Large intestine (tissue), 3 donors: Measurements from ENCODE around the gene AVL9. TPM values are rescaled to one million over a fixed set of nuclear protein-coding genes. Genes with fewer than 3 reads are reported as not detected.
"Not testable (repeated sequence)": the region's sequence is repeated elsewhere in the genome, so short reads cannot be mapped to it uniquely, and the experiment has no call there.

ENCODE experiments used
- DNase-seq, 2 donors: peaks; one replicate each; pipeline versions ENCODE4 v3.0.0 to v3.0.0-alpha.2; 2013
- H3K27ac ChIP-seq: one replicate; pipeline ENCODE4 v1.5.1; 2013; ENCODE audit warnings: low read length
- H3K27me3 ChIP-seq: 2 replicates; pipeline ENCODE4 v1.6.1; 2013; ENCODE audit warnings: low read length; ENCODE audit not compliant: control insufficient read depth, insufficient read depth
- H3K36me3 ChIP-seq: 2 replicates; pipeline ENCODE4 v1.6.1; 2013; ENCODE audit warnings: low read length; ENCODE audit not compliant: control insufficient read depth, insufficient read depth
- H3K4me1 ChIP-seq: one replicate; pipeline ENCODE4 v1.6.1; 2013; ENCODE audit warnings: low read length; ENCODE audit not compliant: control insufficient read depth, insufficient read depth
- H3K4me3 ChIP-seq: one replicate; pipeline ENCODE4 v1.5.1; 2013; ENCODE audit warnings: low read length
- H3K9me3 ChIP-seq: one replicate; pipeline ENCODE4 v1.6.1; 2013; ENCODE audit warnings: mild to moderate bottlenecking, low read depth, low read length, moderate library complexity; ENCODE audit not compliant: control insufficient read depth
- WGBS: methylation state at CpG from one replicate; pipeline ENCODE4 v1.1.5; 2013; ENCODE audit warnings: low lambda C conversion rate; ENCODE audit not compliant: insufficient coverage; 5-methylcytosine and 5-hydroxymethylcytosine counted together
- polyA plus RNA-seq: library from polyadenylated mRNA; unstranded; fragments of 120-200 nt; gene quantifications from one replicate; pipeline ENCODE4 v1.2.1, GENCODE V29; 2013

Gene AVL9
- polyA plus RNA-seq, 1 donor, result 39.9 TPM

DNA sequence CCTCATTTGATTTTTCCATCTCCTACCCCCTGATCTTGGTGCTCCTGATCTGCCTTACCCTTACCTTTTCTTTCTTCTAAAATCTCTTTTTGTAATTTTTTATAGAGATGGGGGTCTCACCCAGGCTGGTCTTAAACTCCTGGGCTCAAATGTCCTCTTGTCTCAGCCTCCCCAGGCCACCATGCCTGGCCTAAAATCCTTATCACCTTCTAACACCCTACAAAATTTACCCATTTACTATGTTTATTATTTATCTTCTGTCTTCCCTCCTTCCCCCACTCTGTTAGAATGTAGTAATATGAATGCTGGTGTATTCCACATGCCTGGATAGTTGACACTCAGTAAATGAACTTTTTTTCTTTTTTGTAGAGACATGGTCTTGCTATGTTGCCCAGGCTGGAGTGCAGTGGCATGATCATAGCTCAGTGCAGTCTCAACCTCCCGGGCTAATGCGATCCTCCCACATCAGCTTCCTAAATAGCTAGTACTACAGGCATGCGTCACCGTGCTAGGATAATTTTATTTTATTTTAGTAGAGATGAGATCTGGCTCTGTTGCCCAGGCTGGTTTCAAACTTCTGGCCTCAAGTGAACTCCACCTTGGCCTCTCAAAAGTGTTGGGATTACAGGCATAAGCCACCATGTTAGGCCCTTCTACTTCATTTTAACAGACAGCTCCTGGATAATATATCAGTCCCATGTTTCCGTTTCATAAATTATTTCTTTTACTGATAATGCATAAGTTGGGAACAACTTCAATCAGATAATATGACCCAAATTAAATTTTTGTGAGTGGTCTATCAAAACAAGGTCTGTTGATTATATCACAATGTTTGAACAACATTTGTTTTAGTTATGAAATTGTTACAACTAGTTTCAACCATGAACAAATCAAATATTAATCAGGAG lies 136.6 kb downstream of the AVL9 start:
- H3K4me1 ChIP-seq, H3K4me3 ChIP-seq, H3K36me3 ChIP-seq, H3K27ac ChIP-seq, H3K9me3 ChIP-seq, H3K27me3 ChIP-seq, DNase-seq: not testable (repeated sequence)
- 100% methylated on average over 2 of the region's 5 CpGs for WGBS

DNA sequence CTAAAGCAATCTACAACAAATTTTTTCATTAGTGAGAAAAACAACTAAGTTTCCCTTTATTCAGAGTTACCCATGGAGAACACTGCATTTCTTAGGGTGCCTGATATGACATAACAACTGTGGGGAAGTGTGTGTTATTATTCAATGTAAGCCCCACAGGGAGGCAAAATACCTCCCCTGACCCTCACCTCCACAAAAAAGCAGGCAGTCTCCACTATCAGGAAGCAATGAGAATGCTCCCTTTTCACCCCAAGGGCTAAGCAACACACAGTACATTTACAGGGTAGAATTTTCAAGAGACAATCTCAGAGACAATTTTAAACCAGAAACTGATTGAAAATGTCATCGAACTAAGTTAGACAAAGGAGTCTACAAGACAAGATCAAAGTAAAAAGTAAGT lies 138.2 kb downstream of the AVL9 start:
- H3K4me3 ChIP-seq, DNase-seq, H3K27me3 ChIP-seq, H3K36me3 ChIP-seq, H3K27ac ChIP-seq, H3K4me1 ChIP-seq, H3K9me3 ChIP-seq: not testable (repeated sequence)
- no CpG with 5 or more reads among the region's 1 CpG for WGBS

- H3K27me3 ChIP-seq, H3K9me3 ChIP-seq, DNase-seq, H3K4me1 ChIP-seq, H3K4me3 ChIP-seq, H3K27ac ChIP-seq, H3K36me3 ChIP-seq: not testable (repeated sequence)
- WGBS, result no CpG with 5 or more reads among the region's 1 CpG
Observed at GRCh38 chr7:32634798-32635393, 139.6 kb downstream of the AVL9 start.

- not testable (repeated sequence) for H3K27ac ChIP-seq, H3K27me3 ChIP-seq, H3K36me3 ChIP-seq, H3K4me1 ChIP-seq, DNase-seq, H3K9me3 ChIP-seq, H3K4me3 ChIP-seq
- WGBS, result 100% methylated on average over 2 of the region's 5 CpGs
Observed at GRCh38 chr7:32636725-32637462, 141.6 kb downstream of the AVL9 start.

DNA sequence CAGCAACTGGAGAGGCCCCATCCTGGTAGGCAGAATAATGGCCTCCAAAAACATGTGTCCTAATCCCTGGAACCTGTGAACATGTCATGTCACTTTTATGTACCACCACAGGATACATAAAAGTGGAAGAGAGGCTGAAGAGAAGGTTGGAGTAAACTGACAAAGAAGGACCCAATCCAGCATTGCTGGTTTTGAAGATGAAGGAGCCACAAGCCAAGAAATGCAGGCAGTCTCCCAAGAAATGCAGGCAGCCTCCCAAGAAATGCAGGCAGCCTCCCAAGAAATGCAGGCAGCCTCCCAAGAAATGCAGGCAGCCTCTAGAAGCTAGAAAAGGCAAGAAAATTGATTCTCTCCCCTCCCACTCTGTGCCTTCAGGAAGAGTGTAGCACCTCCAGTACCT lies 142.3 kb downstream of the AVL9 start:
- not testable (repeated sequence) for H3K9me3 ChIP-seq, H3K4me3 ChIP-seq, H3K4me1 ChIP-seq, H3K27ac ChIP-seq, DNase-seq, H3K36me3 ChIP-seq, H3K27me3 ChIP-seq

Other genes starting within 250 kb of the AVL9 start
- 70.1 TPM for gene LSM5, start 5.1 kb upstream of the AVL9 start, polyA plus RNA-seq